Nephron (organoid): ENCODE results near the gene SLC25A30.
"Not testable (repeated sequence)": the region's sequence is repeated elsewhere in the genome, so short reads cannot be mapped to it uniquely, and the experiment has no call there.

Experiments used
- H3K27ac Mint-ChIP-seq, 3 experiments: 2 replicates each; pipeline ENCODE4 v1.8.0; 2020; ENCODE audit warnings: mixed read lengths in 3 of 3, mild to moderate bottlenecking in 2 of 3, moderate library complexity in 1 of 3
- H3K27me3 Mint-ChIP-seq: 2 replicates; pipeline ENCODE4 v1.8.0; 2021; ENCODE audit warnings: low read depth, mild to moderate bottlenecking, moderate library complexity, mixed read lengths
- H3K36me3 Mint-ChIP-seq: 2 replicates; pipeline ENCODE4 v1.8.0; 2020; ENCODE audit warnings: low read depth, mixed read lengths
- H3K4me1 Mint-ChIP-seq: 2 replicates; pipeline ENCODE4 v1.8.0; 2020; ENCODE audit warnings: mixed read lengths
- H3K4me3 Mint-ChIP-seq, 3 experiments: 2 replicates each; pipeline ENCODE4 v1.8.0; 2020; ENCODE audit warnings: mild to moderate bottlenecking in 3 of 3, mixed read lengths in 3 of 3, moderate library complexity in 2 of 3
- H3K9me3 Mint-ChIP-seq: 2 replicates; pipeline ENCODE4 v1.8.0; 2020; ENCODE audit warnings: mixed read lengths
- CTCF ChIP-seq, 3 experiments: fragments of 200-600 bp; sonication (generic); IDR thresholded peaks; one replicate each; pipeline ENCODE4 v1.5.0; 2021; ENCODE audit warnings: antibody characterized with exemption in 3 of 3; ENCODE audit not compliant: unreplicated experiment in 3 of 3

Gene SLC25A30

GRCh38 chr13:45356966-45357672, 61.1 kb downstream of the SLC25A30 start:
- Mint-ChIP-seq H3K27me3 (no peaks in the 10 kb centered on the region), H3K9me3 (peaks cover 3% of the 10 kb centered on the region), H3K4me3 (no peak overlapping the region), H3K36me3 (peaks cover 55% of the 10 kb centered on the region), H3K27ac (no peak overlapping the region), H3K4me1 (no peaks in the 10 kb centered on the region)
- no peak for TF ChIP-seq CTCF (IDR thresholded peaks at IDR 0.05; ENCODE audit: unreplicated experiment in 3 of 3)

- no peaks in the 10 kb centered on the region for H3K9me3 Mint-ChIP-seq
- H3K4me3 Mint-ChIP-seq = no peak overlapping the region
- H3K36me3 Mint-ChIP-seq = peaks cover 61% of the 10 kb centered on the region
- no peaks in the 10 kb centered on the region for H3K27me3 Mint-ChIP-seq
- H3K4me1 Mint-ChIP-seq = no peaks in the 10 kb centered on the region
- TF ChIP-seq CTCF (IDR thresholded peaks at IDR 0.05; ENCODE audit: unreplicated experiment in 3 of 3) = no peak
- no peak overlapping the region for H3K27ac Mint-ChIP-seq
These were observed 64.3 kb downstream of the SLC25A30 start for GRCh38 chr13:45353895-45354294.

GRCh38 chr13:45352031-45352430, 66.1 kb downstream of the SLC25A30 start:
- H3K36me3 Mint-ChIP-seq = peaks cover 62% of the 10 kb centered on the region
- no peaks in the 10 kb centered on the region for H3K9me3 Mint-ChIP-seq

GRCh38 chr13:45350152-45350551, 68.0 kb downstream of the SLC25A30 start:
- no peaks in the 10 kb centered on the region for H3K27me3 Mint-ChIP-seq
- no peaks in the 10 kb centered on the region for H3K9me3 Mint-ChIP-seq
- no peak overlapping the region for H3K27ac Mint-ChIP-seq
- H3K4me1 Mint-ChIP-seq = no peaks in the 10 kb centered on the region
- H3K4me3 Mint-ChIP-seq = no peak overlapping the region
- H3K36me3 Mint-ChIP-seq = peaks cover 62% of the 10 kb centered on the region
- no peak for TF ChIP-seq CTCF (IDR thresholded peaks at IDR 0.05; ENCODE audit: unreplicated experiment in 3 of 3)

More at GRCh38 chr13:45352031-45352430, 66.1 kb downstream of the SLC25A30 start:
- Mint-ChIP-seq H3K27ac (no peak overlapping the region), H3K4me1 (no peaks in the 10 kb centered on the region), H3K4me3 (no peak overlapping the region), H3K27me3 (no peaks in the 10 kb centered on the region)
- TF ChIP-seq CTCF (IDR thresholded peaks at IDR 0.05; ENCODE audit: unreplicated experiment in 3 of 3) = no peak

- Mint-ChIP-seq H3K27me3 (no peaks in the 10 kb centered on the region), H3K36me3 (peaks cover 64% of the 10 kb centered on the region), H3K9me3 (no peaks in the 10 kb centered on the region), H3K4me3 (no peak overlapping the region), H3K27ac (peak overlapping the region in 1 of 3 experiments; percentile 53), H3K4me1 (no peaks in the 10 kb centered on the region)
- no peak for TF ChIP-seq CTCF (IDR thresholded peaks at IDR 0.05; ENCODE audit: unreplicated experiment in 3 of 3)
These were observed 68.7 kb downstream of the SLC25A30 start for GRCh38 chr13:45349438-45349837.

GRCh38 chr13:45344064-45344463, 74.1 kb downstream of the SLC25A30 start:
- Mint-ChIP-seq H3K27ac (peak overlapping the region in 2 of 3 experiments; percentile 37 to 53), H3K4me3 (peak overlapping the region; percentile 45 to 68 (median 52)), H3K4me1 (peaks cover 11% of the 10 kb centered on the region), H3K36me3 (peaks cover 51% of the 10 kb centered on the region)
- H3K27me3 Mint-ChIP-seq, H3K9me3 Mint-ChIP-seq: not testable (repeated sequence)
